GM10266 (cell line): ENCODE results near the gene RAB40B.

ENCODE experiments used
- DNase-seq: peaks from one replicate; pipeline ENCODE4 v3.0.0; 2012; ENCODE audit errors: extremely low spot score
- CTCF ChIP-seq: IDR thresholded peaks from 2 replicates; pipeline ENCODE4 v1.5.1; 2012; ENCODE audit warnings: mild to moderate bottlenecking, low read depth; ENCODE audit not compliant: control insufficient read depth, insufficient read depth; ENCODE audit errors: missing control alignments

Gene RAB40B

GRCh38 chr17:82668024-82668630, 30.4 kb downstream of the RAB40B start:
- TF ChIP-seq CTCF = no peak
- no peak for DNase-seq

DNA sequence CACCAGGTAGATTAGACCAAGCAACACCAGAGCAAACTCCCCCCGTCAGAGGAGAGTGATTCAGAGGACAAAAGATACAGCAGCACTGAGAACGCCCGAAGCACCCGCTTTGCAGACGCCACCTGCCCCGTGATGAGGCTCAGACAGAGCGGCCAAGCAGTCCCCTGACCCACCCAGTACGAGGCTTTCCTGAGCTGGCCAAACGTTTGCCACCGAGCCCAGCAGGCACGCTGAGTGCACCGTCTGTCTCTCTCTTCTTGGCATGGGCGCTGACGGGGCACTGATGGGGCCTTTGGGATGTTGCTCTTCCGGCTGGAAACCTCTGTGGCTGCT, 30.9 kb downstream of the RAB40B start:
- TF ChIP-seq CTCF = no peak
- DNase-seq = no peak

DNA sequence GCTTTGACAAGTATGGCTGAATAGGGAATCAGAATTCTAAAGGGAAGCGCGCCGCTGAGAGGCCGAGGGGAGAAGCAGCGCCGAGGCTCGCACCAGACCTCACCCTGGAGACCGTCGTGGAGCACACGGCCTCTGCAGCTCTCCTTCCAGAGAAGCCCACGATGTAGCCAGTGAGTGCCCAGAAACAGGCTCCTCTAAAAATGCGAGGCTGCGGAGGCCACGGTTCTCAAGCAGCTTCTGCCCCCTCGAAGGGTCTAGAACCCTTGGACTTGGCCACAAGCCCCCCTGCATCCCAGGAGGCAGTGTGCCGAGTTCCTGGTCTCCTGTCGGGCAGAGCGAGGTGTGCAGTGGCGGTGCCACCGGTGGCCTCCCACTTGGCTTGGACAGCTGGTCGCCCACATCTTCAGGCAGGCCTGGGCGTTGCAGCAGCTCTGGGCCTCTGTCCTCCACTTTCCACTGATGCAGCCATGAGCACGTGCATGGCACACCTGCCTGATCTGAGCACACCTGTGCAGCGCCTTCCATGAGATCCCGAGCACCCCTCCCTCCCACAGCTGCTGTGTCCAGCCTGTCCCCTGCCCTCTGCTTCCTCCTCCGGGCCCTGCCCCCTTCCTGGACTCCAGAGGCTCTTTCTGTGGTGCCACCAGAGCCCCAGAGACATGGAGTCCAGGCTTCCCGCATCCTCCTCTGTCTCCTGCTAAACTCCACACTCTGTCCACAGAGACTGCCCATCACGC, 31.4 kb downstream of the RAB40B start:
- DNase-seq = no peak
- no peak for TF ChIP-seq CTCF

DNA sequence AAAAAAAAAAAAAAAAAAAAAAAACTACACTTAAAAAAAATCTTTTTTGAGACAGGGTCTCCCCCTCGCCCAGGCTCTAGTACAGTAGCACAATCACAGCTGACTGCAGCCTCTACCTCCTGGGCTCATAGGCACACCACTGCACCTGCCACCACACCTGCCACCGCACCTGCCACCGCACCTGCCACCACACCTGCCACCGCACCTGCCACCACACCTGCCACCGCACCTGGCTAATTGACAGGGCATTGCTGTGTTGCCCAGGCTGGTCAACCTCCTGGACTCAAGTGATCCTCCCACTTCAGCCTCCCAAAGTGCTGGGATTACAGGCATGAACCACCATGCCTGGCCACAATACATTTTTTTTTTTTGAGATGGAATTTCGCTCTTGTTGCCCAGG, 32.6 kb downstream of the RAB40B start:
- no peak for DNase-seq
- TF ChIP-seq CTCF = no peak

DNA sequence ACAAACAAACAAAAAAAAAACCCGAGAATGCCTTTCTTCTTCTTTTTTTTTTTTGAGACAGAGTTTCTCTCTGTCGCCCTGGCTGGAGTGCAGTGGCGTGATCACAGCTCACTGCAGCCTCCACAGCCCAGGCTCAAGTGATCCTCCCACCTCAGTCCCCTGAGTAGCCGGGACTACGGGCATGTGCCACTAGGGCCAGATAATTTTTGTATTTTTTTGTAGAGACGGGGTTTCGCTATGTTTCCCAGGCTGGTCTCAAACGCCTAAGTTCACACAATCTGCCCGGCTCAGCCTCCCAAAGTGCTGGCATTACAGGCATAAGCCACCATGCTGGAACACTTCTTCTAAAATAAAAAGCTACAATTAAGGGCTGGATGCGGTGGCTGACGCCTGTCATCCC, 33.3 kb downstream of the RAB40B start:
- no peak for DNase-seq
- TF ChIP-seq CTCF = no peak

GRCh38 chr17:82664701-82665182, 33.8 kb downstream of the RAB40B start:
- TF ChIP-seq CTCF = no peak
- no peak for DNase-seq

GRCh38 chr17:82664276-82664575, 34.3 kb downstream of the RAB40B start:
- no peak for DNase-seq
- no peak for TF ChIP-seq CTCF
